ENCODE measurements around the gene NAA35. TPM values are rescaled to one million over a fixed set of nuclear protein-coding genes. Genes with fewer than 3 reads are reported as not detected.

Gene NAA35
- total RNA-seq, 1 donor from 2014 or later: 17.9 TPM

DNA sequence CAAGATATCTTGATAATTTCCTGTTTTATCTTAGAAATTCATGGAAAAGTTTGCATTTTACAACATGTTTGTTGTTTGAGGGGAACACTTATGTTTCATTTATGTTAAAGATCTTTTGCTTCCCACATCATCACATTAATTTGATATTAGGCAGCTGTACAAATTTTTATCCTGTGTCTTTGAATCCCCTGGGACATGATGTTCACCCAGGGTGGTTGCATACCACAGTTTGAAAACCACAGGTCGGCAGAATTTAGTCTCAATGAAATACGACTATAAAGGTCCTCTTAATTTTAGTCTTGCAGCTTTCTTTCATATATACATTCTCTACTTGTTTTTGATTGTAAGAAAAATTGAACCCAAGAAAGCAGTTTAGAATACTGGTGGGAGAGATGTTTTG, 3.7 kb downstream of the NAA35 start:
- no peak overlapping the region for H3K27ac ChIP-seq (replicated peaks)
- H3K4me3 ChIP-seq: no peak overlapping the region
- no peaks in the 10 kb centered on the region for H3K9me3 ChIP-seq (replicated peaks)
- DNase-seq: no peak
- TF ChIP-seq, protein P1, sequence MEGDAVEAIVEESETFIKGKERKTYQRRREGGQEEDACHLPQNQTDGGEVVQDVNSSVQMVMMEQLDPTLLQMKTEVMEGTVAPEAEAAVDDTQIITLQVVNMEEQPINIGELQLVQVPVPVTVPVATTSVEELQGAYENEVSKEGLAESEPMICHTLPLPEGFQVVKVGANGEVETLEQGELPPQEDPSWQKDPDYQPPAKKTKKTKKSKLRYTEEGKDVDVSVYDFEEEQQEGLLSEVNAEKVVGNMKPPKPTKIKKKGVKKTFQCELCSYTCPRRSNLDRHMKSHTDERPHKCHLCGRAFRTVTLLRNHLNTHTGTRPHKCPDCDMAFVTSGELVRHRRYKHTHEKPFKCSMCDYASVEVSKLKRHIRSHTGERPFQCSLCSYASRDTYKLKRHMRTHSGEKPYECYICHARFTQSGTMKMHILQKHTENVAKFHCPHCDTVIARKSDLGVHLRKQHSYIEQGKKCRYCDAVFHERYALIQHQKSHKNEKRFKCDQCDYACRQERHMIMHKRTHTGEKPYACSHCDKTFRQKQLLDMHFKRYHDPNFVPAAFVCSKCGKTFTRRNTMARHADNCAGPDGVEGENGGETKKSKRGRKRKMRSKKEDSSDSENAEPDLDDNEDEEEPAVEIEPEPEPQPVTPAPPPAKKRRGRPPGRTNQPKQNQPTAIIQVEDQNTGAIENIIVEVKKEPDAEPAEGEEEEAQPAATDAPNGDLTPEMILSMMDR (IDR thresholded peaks at IDR 0.05; ENCODE audit: borderline replicate concordance): no peak
- intact Hi-C loops (cut with micrococcal nuclease): no loop called here
- H3K36me3 ChIP-seq: peaks cover 32% of the 10 kb centered on the region
- H3K4me1 ChIP-seq: peaks cover 72% of the 10 kb centered on the region
- H3K27me3 ChIP-seq (ENCODE audit: low read depth): no peaks in the 10 kb centered on the region

DNA sequence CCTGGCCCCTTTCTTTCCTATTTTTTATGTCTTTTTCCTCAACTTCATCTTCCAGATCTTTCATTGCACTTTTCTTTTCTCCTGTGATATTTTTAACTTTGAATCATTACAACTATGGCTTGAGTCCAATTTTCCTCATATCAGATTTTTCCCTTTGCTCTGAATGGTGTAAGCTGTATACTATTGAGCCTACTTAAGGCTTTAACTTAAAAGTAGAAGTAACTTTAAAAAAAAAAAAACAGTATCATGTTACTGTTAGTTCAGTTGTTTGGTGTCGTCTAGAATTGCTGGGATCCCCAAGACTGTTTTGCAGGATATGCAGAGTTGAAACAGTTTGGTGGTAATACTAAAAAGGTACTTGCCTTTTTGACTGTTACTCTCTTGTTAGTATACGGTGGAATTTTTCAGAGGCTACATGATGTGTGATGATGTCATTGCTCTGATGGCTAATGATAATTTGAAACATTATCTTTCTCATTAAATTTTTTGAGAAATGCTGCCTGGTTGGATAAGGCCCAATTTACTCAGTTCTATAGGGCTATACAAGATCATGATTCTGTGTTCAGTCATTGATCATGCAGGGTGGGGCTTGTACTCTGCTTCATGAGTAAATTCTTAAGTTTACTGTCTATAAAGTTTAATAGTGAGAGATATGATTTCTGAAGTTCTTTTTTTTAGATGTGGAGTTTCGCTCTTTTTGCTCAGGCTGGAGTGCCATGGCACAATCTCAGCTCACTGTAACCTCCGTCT, 8.8 kb downstream of the NAA35 start:
- Histone ChIP-seq H3K9me3 (replicated peaks) (no peaks in the 10 kb centered on the region), H3K4me1 (peaks cover 54% of the 10 kb centered on the region), H3K27ac (replicated peaks) (peak overlapping the region; percentile 34), H3K36me3 (peaks cover 25% of the 10 kb centered on the region), H3K27me3 (ENCODE audit: low read depth) (no peaks in the 10 kb centered on the region), H3K4me3 (no peak overlapping the region)
- DNase-seq: no peak
- TF ChIP-seq, protein P1 (IDR thresholded peaks at IDR 0.05; ENCODE audit: borderline replicate concordance): no peak
- intact Hi-C loops (cut with micrococcal nuclease): no loop called here

DNA sequence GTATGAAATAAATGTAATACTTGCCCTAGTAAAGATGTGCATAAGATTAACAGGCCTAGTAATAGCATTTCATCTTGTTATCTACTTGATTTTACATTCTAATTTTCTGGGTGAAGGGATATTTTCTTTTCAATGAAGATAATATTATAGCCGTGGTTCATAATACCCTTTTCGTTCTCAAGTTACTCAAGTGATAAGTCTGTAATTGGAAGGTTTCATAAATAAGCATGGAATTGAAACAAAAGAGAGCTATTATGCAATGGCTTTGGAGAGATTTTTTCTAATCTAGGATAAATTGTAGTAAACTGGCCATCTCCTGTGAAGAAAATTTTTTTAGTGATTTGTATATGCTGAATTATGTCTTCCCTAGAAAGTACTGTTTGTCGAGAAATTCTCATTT, 19.0 kb downstream of the NAA35 start:
- DNase-seq: no peak
- Histone ChIP-seq H3K27me3 (ENCODE audit: low read depth) (no peaks in the 10 kb centered on the region), H3K4me1 (peaks cover 15% of the 10 kb centered on the region), H3K36me3 (peaks cover 50% of the 10 kb centered on the region), H3K9me3 (replicated peaks) (no peaks in the 10 kb centered on the region), H3K27ac (replicated peaks) (peak overlapping the region; percentile 43), H3K4me3 (no peak overlapping the region)
- TF ChIP-seq, protein P1 (IDR thresholded peaks at IDR 0.05; ENCODE audit: borderline replicate concordance): no peak
- intact Hi-C loops (cut with micrococcal nuclease): no loop called here

DNA sequence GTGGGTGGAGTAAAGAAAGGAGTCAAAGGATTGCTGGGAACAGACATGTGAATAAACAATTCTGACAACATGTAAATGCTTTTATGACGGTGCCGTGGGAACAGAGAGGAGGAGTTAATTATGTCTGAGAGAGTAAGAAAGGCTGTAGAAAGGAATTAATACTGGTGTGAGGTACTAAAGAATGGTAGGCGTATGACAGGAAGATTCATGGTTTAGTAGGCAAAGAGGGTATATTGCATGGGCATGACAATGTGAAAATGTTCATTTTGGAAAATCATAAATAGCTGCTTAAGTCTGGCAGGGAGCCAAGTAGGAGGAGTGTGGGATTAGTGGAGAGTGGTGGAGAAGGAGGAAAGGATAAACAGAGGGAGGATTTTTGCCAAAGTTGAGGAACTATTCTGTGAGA, 19.7 kb downstream of the NAA35 start:
- no peak for DNase-seq

DNA sequence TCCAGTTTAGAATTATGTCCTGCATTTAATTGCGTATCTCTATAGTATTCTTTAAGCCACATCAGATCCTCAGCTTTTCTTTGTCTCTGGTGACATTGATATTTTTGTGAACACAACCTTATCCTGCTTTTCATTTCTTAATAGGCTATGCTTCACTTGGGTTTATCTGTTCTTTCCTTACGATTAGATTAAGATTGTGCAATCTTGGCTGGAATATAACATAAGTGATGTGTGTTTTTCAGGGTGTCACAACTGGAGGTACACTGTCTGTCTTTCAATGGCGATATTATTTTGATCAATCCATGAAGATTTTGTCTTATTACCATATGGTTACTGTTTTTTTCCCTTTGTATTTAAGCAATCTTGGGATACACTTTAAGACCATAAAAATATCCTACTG, 23.6 kb downstream of the NAA35 start:
- Histone ChIP-seq H3K4me3 (no peak overlapping the region), H3K36me3 (peaks cover 57% of the 10 kb centered on the region), H3K4me1 (peaks cover 20% of the 10 kb centered on the region), H3K27ac (replicated peaks) (no peak overlapping the region), H3K9me3 (replicated peaks) (no peaks in the 10 kb centered on the region), H3K27me3 (ENCODE audit: low read depth) (no peaks in the 10 kb centered on the region)
- TF ChIP-seq, protein P1 (IDR thresholded peaks at IDR 0.05; ENCODE audit: borderline replicate concordance): no peak
- intact Hi-C loops (cut with micrococcal nuclease): no loop called here
- no peak for DNase-seq

More for the DNA sequence above, 19.7 kb downstream of the NAA35 start:
- TF ChIP-seq, protein P1 (IDR thresholded peaks at IDR 0.05; ENCODE audit: borderline replicate concordance): no peak
- intact Hi-C loops (cut with micrococcal nuclease): no loop called here
- Histone ChIP-seq H3K4me3 (no peak overlapping the region), H3K27me3 (ENCODE audit: low read depth) (no peaks in the 10 kb centered on the region), H3K9me3 (replicated peaks) (no peaks in the 10 kb centered on the region), H3K36me3 (peaks cover 57% of the 10 kb centered on the region), H3K27ac (replicated peaks) (peak overlapping the region; percentile 43), H3K4me1 (peaks cover 15% of the 10 kb centered on the region)

Measured in left ventricle myocardium inferior (tissue), 1 donor.